HG02759 (cell line): Measurements from ENCODE around the gene STX10.

Experiments used
- ATAC-seq: cut with Tn5 transposase; IDR thresholded peaks from one replicate; pipeline ENCODE4 v1.9.1; 2021; ENCODE audit warnings: mild to moderate bottlenecking, moderate library complexity; ENCODE audit not compliant: unreplicated experiment

The STX10 gene

DNA sequence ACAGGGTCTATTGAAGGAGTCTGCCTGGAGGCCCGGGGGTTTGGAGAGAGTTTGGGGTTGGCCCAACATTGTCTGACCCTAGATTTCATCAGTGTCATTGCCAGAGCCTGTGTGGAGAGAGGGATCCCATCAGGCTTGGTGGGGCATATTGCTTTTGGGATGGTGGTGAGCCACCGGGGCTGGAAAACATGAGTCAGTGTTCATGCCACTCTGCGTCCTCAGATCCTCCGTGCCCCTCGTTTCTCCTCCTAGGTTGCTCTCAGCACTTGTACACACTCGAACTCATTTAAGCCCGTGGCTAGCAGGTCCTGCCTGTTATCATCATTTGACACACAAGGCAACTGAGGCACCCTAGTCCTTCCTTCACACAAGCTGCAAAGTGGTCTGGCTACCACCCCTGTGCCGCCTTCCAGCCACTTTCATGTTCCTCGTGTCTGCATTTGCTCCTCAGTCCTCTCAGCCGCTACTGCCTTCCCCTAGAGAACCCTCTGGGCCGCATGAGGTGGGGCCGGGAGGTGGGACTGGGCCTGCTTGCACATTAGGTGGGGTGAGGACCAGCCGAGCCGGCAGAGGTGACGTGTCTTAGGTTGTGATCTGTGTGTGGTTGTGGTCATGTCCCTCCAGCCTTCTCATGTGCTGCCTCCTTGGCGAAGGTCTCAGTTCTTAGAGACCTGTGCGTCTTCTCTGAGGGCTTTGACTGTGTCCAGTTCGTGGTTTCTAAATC, 28.5 kb downstream of the STX10 start:
- ATAC-seq = no peak

DNA sequence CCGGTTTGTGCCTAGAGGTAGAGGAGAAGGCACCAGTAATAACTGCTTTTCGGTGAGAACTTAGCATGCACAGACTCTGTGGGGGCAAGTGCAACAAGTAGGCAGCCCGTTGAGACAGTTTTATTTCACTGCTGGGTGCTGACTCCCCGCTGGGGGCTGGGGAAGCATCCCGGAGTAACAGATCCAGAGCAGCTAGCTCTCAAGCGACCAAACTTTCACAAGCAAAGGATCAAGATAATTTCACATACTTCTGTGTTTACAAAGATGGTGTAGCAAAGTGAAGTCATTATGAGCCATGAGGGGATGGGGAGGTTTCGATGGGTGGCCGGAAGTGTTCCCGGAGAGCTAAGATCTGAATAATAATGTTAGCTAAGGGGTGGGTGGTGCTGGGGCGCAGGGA, 29.4 kb downstream of the STX10 start:
- ATAC-seq = no peak

DNA sequence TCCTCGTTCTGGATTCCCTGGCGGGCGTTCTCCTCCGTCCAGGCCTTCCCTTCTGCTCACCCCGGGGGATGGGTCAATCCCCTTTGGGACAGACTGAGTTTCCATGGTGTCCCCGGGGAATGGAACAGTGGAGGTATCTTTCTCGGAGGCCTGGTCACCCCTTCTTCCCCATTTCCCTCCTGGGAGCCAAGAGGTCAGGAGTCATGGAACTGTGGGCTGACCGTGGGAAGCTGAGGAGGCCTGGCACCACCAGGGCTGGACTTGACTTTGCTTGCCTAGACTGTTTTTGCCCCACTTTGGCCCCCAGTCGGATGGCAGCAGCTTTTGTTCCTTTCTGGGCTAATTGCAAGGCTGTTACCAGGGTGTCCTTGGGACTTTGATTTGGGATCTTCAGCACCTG, 30.1 kb downstream of the STX10 start:
- ATAC-seq = no peak

DNA sequence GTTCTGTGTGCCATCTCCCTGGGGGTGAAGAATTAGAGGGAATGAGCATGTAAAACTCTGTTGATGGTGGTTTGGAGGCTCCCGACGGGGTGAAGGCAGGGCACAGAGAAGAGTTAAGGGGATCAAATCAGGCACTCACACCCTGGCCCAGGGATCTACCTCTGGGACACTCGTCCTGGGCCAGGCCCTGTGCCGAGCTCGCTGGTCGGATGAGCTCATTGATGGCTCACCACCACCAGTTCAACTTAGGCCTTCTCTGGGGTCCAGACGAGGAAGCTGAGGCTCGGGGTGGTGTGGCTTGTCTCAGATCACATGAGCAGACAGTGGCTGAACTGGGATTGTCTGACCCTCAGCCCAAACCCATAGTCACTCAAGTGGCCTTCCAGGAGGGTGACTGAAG, 30.5 kb downstream of the STX10 start:
- ATAC-seq = no peak

DNA sequence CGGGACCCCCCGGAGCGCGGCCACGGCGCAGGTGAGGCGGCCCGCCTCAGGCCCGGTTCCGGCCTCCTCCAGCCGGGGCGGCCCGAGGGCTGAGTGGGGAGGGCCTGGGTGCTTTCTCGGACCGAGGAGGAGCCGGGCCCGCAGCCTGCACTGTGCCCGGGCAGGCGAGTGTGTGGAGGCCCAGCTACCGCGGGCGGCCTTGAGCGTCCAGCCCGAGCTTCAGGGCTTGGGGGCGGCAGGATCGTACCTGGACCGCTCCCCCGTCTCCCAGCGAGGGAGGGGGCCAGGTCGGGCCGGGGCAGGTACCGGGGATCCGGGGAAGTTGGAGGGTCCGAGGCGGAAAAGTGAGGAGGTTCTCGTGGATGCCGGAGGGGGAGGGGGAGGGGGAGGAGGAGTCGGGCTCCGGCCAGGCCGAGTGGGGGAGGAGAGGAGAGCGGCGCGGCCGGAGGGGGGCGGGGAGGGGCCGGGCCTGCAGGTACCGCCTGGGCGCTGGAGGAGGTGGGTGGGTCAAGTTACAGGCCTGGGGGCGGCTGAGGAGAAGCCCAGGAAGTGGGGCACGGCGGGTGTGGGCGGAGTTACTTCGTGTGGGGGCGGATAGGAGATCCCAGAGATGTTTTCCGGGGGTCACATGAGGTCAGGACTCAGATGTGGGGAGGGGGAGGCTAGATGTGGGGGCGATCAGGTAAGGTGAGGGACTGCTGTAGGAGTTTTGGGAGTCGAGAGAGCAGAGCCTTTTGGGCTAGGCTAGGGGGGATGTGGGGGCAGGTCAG, 31.6 kb downstream of the STX10 start:
- ATAC-seq = peak; percentile 8

DNA sequence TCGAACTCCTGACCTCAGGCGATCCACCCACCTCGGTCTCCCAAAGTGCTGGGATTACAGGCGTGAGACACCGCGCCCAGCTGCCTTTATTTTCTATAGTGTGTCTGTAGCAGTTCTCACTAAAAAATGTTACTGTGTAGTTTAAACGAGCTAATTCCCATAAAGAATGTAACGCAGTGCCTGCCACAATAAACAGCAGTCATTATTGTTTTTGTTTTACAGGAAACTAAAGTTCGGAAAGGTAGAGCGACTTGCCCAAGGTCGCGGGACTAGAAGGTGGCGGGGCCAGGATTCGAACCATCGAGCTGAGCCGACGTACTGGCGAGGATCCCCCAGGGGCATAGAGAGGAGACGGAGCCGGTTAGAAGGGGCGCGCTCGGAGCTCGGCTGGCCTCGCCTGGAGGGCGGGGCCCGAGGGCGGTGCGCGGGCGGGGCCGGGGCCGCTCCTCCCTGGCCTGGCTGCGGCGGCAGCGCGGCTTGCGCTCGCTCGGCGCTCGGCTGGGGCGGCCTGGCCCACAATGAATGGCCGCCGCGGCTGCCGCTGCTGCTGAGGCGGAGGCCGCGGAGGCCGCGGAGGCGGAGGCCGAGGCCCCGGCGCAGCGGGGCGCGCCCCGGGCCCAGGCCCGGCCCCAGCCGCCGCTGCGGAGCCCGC, 32.3 kb downstream of the STX10 start, which contains the start of gene NACC1:
Gene NACC1, plus strand, starts transcription at position 493 of the 652 bp plus-strand sequence. CDS start 16,944 bp downstream, outside the sequence.
- peak; percentile 75 for ATAC-seq

DNA sequence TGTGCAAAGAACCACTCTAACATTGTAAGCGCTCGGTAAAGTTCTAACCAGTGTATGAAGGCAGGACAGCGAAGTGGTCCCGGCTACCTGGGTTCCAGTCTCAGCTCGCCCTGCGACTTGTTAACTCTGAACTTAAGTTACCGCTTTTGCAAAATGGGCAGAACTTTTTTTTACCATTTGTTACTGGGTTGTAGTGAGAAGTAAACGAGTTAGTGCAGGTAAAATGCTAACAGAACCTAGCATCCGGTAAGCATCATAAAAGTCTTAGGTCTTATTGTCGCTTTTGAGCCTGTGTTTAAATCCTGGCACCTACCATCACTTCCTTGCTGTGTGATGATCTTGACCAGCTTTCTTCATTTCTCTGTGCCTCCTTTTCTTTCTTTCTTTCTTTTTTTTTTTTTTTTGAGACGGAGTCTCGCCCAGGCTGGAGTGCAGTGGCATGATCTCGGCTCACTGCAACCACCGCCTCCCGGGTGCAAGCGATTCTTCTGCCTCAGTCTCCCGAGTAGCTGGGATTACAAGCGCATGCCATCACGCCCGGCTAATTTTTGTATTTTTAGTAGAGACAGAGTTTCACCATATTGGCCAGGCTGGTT, 32.9 kb downstream of the STX10 start:
- no peak for ATAC-seq

DNA sequence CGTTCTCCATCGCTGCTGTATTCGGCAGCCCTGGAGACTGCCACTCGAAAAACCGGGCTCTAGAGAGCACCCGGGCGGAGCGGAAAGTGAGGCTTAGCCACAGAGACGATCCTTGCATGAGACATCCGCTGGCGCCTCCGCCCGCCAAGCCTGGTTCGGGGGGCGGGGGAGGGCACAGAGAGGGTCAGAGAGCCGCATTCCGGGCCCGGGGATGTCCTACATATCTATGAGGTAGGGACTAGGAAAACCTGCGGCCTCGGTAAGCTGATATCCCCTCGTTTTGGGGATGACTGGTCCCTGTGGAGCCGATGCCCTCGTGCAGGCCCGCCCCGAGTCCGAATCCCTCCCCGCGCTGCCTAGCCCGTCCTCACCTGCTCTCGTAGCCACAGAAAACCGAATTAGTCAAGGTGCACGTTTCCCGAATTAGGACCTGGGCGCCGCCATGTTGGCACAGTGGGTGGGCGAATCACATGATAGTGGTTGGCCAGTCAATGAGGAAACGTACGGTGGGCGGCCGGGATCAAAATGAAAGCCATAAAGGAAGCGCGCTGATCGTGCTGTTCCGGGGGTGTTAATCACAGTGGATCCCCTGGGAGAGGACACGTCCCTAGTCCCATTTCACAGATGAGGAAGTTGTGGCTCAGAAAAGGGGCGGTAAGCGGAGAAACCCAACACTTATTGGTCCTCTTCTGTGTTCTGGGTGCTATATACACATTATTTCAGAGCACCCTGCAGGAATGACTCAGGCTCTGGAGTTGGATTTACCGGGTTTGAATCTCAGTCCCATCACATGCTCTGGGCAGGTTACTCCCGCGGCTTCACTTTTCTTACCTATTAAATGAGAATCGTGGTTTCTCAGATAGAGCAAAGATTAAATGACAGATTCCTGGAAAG, 33.6 kb downstream of the STX10 start, which contains the start of gene TRMT1:
Gene TRMT1, minus strand, starts transcription at position 459 of the 894 bp plus-strand sequence. Its CDS starts 341 bp downstream, at position 118.
- ATAC-seq = no peak

DNA sequence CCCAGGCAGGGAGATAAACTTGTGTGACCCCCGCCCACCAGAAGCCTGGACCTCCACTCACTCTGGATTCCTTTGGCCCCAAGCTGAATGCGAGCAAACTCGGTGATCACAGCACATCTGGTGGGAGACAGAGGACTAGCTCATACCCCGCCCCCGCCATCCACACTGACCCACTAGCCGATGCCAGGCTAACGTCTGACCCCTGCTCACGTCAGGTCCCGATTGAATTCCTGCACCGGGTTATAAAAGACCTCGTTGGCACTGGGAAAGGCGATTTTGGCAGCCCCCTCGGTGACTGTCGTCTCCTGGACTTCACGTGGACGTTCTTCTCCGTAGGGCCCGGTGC, 34.3 kb downstream of the STX10 start:
- ATAC-seq = no peak

DNA sequence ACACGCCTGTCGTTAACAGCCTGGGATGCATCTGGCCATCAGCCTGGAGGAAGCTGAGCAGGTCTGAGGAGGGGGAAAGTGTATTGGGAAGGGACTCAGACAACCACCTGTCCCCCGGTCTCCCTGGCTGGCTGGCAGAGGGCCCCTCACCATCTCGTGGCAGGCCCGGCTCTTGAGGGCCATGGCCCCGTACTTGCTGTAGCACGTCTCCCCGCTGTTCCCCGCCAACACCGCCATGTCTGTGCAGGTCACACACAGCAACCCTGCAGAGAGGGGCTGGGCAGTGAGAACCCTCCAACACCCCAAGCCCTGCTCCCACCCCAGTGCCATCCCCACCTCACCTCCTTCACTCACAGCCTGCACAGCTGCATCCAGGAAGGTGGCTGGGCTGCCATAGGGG, 37.6 kb downstream of the STX10 start:
- no peak for ATAC-seq

DNA sequence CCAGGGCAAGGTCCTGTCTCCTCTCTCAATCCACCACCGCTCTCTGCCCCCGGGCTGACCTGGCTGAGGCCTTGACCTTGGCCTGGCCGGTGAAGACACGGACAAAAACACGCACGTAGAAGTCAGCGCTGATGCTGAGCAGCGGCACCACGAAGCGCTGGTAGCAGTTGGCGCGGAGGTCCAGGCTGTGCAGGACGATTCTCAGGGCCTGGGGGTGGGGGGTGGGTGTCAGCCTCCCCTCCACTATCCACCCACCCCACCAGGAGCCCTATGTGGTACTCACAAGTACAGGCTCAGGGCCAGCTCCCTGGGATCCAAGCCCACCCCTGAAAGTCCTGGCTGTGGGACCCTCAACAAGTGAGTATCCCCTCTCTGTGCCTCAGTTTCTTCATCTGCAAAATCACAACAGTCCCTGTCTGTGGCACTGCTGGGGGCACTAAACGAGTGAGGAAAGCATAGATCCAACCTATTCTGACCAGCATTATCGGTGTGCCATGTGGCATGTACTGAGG, 40.0 kb downstream of the STX10 start:
- no peak for ATAC-seq

DNA sequence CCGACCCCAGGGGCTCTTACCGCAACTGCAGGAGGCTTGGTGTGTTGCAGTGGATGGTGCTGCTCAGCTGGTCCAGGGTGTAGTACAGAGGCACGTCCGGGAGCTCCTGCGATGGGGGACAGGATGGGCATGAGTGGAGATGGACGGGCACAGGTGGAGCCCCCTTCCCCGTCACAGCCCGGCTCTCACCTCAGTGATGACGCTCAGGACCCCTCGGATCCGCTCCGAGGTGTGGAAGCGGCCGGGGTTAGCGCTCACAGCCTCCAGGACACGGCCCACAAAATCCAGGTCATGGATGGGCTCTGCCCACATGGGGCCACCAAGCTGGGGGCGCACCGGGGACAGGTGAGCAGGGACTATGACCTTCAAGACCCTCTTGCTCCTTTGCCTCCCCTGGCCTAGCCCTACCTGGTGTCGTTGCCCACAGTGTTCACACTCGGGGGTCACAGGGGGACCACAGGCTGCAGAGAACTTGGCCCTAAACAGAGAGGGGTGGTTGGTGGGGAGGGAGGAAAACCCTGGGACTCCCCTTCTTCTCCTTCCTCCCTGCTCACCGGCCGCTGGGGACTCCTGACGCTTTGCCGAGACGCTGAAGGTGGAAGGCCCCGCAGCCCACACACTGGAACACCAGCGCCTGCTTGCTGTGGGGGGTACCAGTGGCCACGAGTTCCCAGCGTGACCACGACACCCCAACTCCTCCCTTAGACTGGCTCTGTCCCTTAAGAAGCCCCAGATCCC, 40.6 kb downstream of the STX10 start:
- ATAC-seq = no peak

DNA sequence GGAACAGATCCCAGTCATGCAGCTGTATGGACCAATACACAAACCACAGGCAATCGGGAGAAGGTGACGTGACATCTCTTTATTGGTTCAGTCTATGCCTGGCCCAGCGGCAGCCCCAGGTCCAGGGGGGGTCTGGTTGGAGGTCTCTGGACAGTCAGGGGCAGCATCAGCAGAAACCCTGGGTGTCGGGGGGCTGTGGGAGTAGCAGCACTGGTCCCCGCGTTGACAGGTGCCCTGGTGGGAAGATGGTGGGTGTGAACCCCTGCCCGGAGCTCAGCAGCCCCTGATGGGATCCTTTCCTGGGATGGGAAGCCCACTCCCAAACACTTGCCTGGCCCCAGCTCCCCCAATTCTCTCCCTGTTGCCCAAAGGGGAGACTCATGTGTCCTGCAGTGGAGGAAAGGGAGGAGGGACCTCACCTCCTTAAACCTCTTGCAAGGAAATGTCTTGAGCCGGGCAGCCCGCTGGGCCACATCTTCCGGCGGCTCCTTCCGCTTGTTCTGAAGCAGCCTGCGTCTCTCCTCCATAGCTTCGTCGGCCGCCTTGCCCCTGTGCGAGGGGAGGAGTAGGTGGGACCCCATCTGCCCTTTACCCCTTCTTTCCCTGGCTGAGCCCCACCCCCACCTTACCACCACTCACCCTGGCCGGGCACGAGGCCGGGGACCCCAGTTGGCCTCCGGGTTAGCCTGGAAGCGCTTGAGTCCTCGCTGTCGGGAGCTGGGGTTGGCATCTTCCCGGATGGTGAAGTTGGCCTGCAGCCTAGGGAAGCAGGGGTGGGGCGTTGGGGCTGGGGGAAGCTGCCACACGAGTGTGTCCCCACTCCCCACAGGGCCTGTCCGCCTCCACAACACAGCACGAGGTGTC, 45.1 kb downstream of the STX10 start:
- ATAC-seq = no peak

DNA sequence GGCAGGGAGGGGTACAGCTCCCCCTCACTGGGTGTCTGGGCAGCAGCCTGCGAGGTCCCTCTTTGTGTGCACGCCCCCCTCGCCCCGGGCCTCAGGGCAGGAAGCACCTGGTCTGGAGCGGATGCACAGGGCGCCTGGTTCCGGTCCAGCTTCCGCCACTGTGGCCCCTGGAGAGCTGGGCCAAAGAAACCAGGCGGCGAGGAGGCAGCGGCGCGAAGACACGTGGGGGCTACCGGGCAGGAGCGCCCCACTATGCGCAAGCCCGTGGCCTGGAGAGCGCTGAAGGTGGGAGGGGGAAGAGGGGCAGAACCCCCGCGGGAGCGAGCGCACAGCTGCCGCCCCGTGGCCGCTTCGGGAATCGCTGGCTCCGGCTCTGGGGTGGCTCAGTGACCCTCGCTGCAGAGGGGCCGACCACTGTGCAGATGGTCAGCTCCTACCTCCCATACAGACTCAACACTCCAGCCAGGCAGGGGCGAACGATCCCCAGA, 45.8 kb downstream of the STX10 start:
- peak; percentile 39 for ATAC-seq

DNA sequence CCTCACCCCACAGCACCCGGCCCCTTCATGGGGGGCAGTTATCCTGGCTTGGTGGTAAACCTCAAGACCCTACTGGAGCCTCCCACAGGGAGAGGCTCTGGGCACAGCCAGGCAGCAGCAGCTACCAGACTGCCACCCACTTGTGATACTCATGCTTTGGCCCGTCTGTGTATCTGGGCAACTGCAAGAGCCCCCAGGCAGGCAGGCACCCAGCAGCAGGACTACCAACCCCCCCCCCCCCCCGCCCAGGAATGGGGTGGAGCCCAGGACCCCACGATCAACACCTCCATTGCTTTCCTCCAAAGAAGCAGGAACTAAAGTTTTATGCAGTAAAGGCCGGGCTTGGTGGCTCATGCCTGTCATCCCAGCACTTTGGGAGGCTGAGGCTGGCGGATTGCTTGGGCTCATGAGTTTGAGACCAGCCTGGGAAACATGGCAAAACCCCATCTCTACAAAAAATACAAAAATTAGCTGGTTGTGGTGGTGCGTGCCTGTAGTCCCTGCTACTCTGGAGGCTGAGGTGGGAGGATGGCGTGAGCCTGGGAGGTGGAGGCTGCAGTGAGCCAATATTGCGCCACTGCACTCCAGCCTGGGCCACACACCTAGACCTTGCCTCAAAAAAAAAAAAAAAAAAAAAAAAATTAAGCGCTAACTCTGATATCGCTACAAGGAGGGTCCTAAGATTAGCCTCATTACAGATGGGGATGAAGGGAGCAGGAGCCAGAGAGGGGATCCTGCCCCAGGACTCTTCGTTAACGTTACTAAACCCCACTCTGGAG, 46.4 kb downstream of the STX10 start:
- no peak for ATAC-seq

DNA sequence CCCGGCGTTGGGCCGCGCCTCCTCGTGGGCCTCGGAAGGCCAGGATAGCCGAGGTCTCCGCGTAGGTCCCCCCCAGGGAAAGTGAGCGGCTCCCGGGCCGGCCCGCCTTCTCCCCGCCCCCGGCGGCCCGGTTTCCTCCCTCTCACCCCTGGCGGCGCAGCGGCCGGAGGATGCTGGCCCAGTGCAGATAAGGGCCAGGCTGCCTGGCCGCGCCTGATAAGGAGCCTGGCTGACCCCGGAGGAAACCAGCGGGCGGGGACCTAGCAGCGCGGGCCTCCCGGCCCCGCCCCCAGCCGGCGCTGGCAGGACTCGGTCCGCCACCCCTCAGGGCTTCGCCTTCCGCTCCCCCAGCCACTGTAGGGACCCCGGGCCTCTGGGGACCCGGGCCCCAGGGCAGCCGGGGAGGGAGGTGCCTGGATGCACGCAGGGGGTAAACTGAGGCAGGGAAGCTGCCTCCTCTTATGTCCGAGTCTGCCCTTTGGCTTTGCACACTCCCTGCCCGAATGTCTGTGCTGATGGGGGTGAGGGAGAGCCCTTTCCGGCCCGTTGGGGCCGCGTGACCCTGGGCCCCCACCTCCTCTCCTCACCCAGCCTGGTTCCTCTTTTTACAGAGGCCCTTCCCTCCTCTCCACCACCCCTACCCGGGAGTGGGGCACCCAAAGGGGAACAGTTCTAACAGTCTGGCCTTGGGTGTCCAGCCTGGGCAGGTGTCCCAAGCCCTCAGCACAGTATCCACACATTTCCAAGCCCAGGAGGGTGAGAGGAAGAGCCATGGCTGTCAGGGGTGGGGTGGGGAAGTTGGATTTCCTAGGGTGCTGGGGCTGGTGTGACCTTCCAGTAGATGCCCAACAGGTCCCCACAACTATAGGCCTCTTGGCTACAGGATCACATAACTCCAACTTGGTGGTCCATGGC, 47.3 kb downstream of the STX10 start, which contains the start of gene LYL1:
Gene LYL1, minus strand, starts transcription at position 193 of the 915 bp plus-strand sequence. CDS start 1,687 bp downstream, outside the sequence.
- peak; percentile 44 for ATAC-seq

DNA sequence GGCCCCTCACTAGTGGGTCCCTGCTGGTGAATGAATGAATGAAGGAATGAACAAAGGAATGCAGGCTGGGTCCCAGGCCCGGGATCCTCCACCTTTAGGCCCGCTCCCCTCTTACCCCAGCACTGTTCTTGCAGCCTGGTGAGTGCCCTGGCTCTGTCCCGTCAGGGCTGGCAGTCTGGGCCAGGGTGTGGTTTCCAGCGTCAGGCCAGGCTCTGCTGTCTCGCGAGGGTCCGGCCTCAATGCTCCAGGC, 47.8 kb downstream of the STX10 start:
- ATAC-seq = no peak
